ENCODE measurements around the gene SRP68.

GRCh38 chr17:76007850-76008165 is 64.5 kb downstream of the SRP68 start:
- TF ChIP-seq, protein P1, sequence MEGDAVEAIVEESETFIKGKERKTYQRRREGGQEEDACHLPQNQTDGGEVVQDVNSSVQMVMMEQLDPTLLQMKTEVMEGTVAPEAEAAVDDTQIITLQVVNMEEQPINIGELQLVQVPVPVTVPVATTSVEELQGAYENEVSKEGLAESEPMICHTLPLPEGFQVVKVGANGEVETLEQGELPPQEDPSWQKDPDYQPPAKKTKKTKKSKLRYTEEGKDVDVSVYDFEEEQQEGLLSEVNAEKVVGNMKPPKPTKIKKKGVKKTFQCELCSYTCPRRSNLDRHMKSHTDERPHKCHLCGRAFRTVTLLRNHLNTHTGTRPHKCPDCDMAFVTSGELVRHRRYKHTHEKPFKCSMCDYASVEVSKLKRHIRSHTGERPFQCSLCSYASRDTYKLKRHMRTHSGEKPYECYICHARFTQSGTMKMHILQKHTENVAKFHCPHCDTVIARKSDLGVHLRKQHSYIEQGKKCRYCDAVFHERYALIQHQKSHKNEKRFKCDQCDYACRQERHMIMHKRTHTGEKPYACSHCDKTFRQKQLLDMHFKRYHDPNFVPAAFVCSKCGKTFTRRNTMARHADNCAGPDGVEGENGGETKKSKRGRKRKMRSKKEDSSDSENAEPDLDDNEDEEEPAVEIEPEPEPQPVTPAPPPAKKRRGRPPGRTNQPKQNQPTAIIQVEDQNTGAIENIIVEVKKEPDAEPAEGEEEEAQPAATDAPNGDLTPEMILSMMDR (IDR thresholded peaks at IDR 0.05): no peak
- TF ChIP-seq EZH2 (IDR thresholded peaks at IDR 0.05; ENCODE audit: borderline replicate concordance, insufficient read depth, low read depth, low read length, poor library complexity, severe bottlenecking): no peak
